ENCODE data around the gene ARNT2. TPM values are rescaled to one million over a fixed set of nuclear protein-coding genes. Genes with fewer than 3 reads are reported as not detected.

ARNT2 gene
- polyA plus RNA-seq, 1 of the 3 experiments (the other 2 are of a cell fraction), result 17.0 TPM

GRCh38 chr15:80578206-80578595 lies 174.0 kb downstream of the ARNT2 start (continued):
- TF ChIP-seq PBX3 (IDR thresholded peaks at IDR 0.05) (no peak), CHD2 (IDR thresholded peaks at IDR 0.05; ENCODE audit: low read length, partially characterized antibody) (no peak), RFX5 (IDR thresholded peaks at IDR 0.05; ENCODE audit: low read length) (no peak), TAF1 (IDR thresholded peaks at IDR 0.05; ENCODE audit: borderline replicate concordance, low read depth, low read length) (no peak), MEF2A (IDR thresholded peaks at IDR 0.05; ENCODE audit: borderline replicate concordance, low read depth) (no peak)

DNA sequence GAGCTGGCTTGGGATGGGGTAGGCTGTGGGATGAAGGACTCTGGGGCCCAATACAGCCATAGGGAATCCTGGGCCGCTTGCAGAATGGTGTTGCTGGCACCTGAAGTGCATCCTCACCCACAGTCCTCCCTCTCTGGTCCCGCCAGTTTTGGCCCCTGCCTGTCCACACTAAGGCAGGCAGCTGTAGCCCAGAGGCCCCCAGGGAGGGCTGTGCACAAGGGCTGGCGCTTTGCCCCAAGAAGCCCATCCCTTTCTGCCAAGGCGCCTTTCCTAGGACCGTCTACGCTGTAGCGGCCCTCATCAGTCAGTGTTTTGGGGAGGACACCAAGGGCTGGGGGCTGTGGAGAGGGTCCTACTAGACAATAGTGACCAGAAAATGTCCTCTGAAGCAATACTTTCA lies 174.7 kb downstream of the ARNT2 start:
- Histone ChIP-seq H3K4me3 (ENCODE audit: low read depth in 2 of 2, low read length in 1 of 2) (no peak overlapping the region), H3K27ac (ENCODE audit: low read depth in 2 of 2, low read length in 1 of 2) (no peak overlapping the region), H3K4me2 (no peak overlapping the region), H3K36me3 (replicated peaks in 1 of 2; ENCODE audit: control insufficient read depth in 1 of 2, insufficient read depth in 2 of 2, low read length in 1 of 2) (peaks cover 5 to 50% of the 10 kb centered on the region in 2 experiments), H3K9me3 (no peaks in the 10 kb centered on the region), H3K9ac (no peak overlapping the region), H3F3A (replicated peaks; ENCODE audit: insufficient read depth) (no peaks in the 10 kb centered on the region), H3K79me2 (ENCODE audit: insufficient read depth) (no peaks in the 10 kb centered on the region), H3K27me3 (ENCODE audit: insufficient read depth) (no peaks in the 10 kb centered on the region), H2AFZ (ENCODE audit: low read depth) (no peak overlapping the region), H4K20me1 (ENCODE audit: insufficient read depth) (no peaks in the 10 kb centered on the region), H3K4me1 (ENCODE audit: control insufficient read depth in 1 of 2, insufficient read depth in 2 of 2, low read depth in 1 of 2, low read length in 1 of 2) (no peaks in the 10 kb centered on the region), H3K9me2 (no peaks in the 10 kb centered on the region)
- WGBS (ENCODE audit: low lambda C conversion rate), result 92% methylated on average over 6 of the region's 7 CpGs
- TF ChIP-seq FOXJ3 (CRISPR knock-in tag; IDR thresholded peaks at IDR 0.05), result no peak
- no peak for TF ChIP-seq TCF12 (IDR thresholded peaks at IDR 0.05)
- TF ChIP-seq RXRA (IDR thresholded peaks at IDR 0.05; ENCODE audit: borderline replicate concordance, low read depth), result no peak
- TF ChIP-seq USF2 (IDR thresholded peaks at IDR 0.05; ENCODE audit: borderline replicate concordance, low read depth, low read length), result no peak
- TF ChIP-seq, protein P1, sequence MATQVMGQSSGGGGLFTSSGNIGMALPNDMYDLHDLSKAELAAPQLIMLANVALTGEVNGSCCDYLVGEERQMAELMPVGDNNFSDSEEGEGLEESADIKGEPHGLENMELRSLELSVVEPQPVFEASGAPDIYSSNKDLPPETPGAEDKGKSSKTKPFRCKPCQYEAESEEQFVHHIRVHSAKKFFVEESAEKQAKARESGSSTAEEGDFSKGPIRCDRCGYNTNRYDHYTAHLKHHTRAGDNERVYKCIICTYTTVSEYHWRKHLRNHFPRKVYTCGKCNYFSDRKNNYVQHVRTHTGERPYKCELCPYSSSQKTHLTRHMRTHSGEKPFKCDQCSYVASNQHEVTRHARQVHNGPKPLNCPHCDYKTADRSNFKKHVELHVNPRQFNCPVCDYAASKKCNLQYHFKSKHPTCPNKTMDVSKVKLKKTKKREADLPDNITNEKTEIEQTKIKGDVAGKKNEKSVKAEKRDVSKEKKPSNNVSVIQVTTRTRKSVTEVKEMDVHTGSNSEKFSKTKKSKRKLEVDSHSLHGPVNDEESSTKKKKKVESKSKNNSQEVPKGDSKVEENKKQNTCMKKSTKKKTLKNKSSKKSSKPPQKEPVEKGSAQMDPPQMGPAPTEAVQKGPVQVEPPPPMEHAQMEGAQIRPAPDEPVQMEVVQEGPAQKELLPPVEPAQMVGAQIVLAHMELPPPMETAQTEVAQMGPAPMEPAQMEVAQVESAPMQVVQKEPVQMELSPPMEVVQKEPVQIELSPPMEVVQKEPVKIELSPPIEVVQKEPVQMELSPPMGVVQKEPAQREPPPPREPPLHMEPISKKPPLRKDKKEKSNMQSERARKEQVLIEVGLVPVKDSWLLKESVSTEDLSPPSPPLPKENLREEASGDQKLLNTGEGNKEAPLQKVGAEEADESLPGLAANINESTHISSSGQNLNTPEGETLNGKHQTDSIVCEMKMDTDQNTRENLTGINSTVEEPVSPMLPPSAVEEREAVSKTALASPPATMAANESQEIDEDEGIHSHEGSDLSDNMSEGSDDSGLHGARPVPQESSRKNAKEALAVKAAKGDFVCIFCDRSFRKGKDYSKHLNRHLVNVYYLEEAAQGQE (IDR thresholded peaks at IDR 0.05; ENCODE audit: low read depth, low read length), result no peak
- TF ChIP-seq TEAD4 (IDR thresholded peaks at IDR 0.05; ENCODE audit: borderline replicate concordance, insufficient read depth), result no peak
- no peak for TF ChIP-seq EP300 (IDR thresholded peaks at IDR 0.05; ENCODE audit: borderline replicate concordance in 1 of 2, low read depth in 1 of 2, low read length in 1 of 2)
- no peak for TF ChIP-seq FOSL2 (IDR thresholded peaks at IDR 0.05; ENCODE audit: borderline replicate concordance, low read depth)
- TF ChIP-seq, protein P2, sequence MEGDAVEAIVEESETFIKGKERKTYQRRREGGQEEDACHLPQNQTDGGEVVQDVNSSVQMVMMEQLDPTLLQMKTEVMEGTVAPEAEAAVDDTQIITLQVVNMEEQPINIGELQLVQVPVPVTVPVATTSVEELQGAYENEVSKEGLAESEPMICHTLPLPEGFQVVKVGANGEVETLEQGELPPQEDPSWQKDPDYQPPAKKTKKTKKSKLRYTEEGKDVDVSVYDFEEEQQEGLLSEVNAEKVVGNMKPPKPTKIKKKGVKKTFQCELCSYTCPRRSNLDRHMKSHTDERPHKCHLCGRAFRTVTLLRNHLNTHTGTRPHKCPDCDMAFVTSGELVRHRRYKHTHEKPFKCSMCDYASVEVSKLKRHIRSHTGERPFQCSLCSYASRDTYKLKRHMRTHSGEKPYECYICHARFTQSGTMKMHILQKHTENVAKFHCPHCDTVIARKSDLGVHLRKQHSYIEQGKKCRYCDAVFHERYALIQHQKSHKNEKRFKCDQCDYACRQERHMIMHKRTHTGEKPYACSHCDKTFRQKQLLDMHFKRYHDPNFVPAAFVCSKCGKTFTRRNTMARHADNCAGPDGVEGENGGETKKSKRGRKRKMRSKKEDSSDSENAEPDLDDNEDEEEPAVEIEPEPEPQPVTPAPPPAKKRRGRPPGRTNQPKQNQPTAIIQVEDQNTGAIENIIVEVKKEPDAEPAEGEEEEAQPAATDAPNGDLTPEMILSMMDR (IDR thresholded peaks at IDR 0.05), result no peak
- no peak for TF ChIP-seq NRF1 (IDR thresholded peaks at IDR 0.05; ENCODE audit: low read depth, low read length)
- ChIA-PET POLR2A (no interaction called here), CTCF (interaction anchor here (1.3 to 4.3 kb wide), 6 partner anchors 11 to 391 kb away, joined by 4 to 25 read pairs (median 6); partner anchors contain the start of gene CEMIP)
- DNase-seq, result no peak
